SHP77 (cell line): Measurements from ENCODE around the gene ADRB1.

Source experiments
- DNase-seq, 2 experiments: peaks; one replicate each; lab custom pipeline; 2025; lab: John Stamatoyannopoulos, UW

ADRB1 gene

GRCh38 chr10:114026189-114027040, 17.3 kb upstream of the ADRB1 start:
- DNase-seq = no peak

DNA sequence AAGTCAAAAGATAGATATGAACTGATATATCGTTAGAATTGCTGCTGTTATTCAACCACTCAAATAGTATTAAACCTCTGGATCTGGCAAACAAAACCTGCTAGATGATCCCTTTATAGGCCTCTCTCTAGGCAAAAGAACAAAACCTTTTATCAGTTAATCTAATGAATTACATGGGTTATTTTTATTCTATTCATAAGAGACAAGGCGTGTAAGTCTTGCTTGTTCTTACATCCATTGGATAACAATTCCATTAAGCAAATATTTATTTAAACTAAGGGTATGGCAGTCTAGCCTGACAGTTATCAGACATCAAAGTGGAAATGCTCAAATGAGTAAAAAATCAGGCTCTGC, 16.6 kb upstream of the ADRB1 start:
- no peak for DNase-seq

GRCh38 chr10:114027951-114028350, 15.7 kb upstream of the ADRB1 start:
- DNase-seq = no peak

GRCh38 chr10:114028425-114028824, 15.2 kb upstream of the ADRB1 start:
- DNase-seq = no peak

GRCh38 chr10:114029655-114030054, 14.0 kb upstream of the ADRB1 start:
- no peak for DNase-seq

DNA sequence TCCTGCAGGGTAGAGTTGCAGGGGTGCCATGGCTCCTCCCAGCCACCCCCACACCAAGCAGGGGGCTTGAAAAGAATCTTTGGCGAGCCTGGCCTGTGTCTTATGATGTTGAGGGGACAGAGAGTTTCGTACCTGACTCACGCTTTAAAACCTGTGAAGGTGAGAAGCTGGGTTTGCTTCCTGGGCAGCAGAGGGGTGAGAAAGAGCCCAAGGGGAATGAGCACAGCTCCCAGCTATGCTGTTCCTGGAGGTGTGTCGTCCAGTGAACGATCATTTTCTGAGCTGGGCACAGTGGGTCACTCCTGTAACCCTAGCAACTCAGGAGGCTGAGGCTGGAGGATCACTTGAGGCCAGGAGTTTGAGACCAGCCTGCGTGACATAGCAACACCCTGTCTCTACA, 13.5 kb upstream of the ADRB1 start:
- no peak for DNase-seq

GRCh38 chr10:114031073-114031972, 12.3 kb upstream of the ADRB1 start:
- no peak for DNase-seq

DNA sequence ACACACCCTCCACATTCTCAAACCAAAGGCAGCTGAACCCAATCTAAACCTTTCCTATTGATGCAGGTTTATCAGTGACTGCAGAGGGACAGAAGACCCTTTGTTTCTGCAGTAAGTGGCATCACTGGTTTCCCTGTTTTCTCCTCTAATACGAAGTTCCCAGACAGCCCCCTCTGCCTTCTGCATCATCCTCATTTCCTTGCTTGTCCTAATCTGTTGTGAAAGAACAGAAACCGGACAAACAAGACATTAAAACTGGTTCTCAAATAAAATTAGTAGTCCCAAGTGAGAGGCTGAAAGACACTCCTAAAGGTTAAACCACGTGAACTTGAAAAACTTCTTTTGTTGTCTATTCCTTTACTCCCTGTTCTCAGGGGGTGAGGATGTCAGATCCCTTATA, 10.1 kb upstream of the ADRB1 start:
- DNase-seq = no peak

- DNase-seq = no peak
Measured at GRCh38 chr10:114034923-114035645, 8.6 kb upstream of the ADRB1 start.

DNA sequence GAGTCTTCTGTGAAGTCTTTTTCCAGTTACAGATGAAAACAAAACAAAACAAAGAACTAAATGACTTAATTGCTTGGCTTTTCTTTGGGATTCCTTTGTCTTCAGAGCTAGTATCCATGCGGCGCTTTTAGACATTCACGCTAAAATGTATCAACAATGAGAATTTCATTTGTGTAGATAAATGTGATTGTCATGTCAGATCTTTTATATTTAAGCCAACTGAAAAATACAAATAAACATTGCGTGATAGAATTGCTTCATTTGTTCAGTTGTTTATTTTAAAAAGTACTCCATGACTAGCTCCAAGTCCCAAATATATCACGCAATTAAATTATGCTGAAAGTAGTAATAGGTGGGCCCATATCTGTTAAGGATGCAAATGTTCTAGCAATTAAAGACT, 7.9 kb upstream of the ADRB1 start:
- DNase-seq = no peak

DNA sequence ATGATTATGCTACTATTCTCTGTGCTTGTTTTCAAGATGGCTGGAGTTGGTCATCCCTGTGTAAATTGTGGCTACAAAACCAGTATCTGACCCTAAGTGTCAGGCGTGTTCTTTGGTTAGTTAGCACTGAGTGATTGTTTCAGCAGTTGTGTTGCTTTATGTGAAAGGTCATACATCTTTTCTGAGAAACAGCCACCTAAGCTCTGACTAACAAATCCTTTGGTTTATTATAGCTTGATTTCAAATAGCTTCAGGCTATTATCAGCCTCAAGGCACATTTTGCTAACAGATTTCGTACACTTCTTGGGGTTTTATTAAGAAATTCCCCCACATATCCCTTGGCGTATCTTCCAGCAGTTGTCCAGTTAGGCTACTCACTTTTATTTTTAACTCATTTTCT, 4.8 kb upstream of the ADRB1 start:
- DNase-seq = no peak

GRCh38 chr10:114041166-114041565, 2.5 kb upstream of the ADRB1 start:
- no peak for DNase-seq

DNA sequence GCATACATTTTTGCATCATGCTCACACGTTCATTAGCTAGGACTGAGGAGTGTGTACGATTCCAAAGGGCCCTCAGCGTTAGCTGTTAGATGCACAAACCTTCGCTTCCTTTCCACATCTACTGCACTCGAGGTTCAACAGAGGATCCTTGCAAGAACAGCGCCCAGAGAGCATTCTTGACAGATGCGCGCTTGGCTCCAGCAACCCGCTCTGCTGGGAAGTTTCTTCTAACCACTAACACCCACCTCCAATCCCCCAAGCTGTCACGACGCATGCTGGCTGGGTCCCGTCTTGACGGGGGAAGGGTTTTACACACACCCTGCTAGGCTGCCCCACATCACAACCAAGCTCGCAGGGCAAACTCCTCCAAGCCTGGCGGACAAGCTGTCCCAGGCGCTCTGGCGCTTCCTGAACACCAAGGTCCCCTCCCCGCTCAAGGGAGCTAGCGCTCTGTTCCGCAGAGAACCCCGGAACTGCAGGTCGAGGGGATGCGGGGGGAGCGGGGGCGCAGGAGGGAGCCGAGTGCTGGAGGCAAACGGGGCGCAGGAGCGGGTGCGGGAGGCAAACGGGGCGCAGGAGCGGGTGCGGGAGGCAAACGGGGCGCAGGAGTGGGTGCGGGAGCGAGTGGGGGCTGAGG, 653 bp upstream of the ADRB1 start:
- DNase-seq = no peak

GRCh38 chr10:114044247-114045135, 825 bp downstream of the ADRB1 start:
- no peak for DNase-seq

DNA sequence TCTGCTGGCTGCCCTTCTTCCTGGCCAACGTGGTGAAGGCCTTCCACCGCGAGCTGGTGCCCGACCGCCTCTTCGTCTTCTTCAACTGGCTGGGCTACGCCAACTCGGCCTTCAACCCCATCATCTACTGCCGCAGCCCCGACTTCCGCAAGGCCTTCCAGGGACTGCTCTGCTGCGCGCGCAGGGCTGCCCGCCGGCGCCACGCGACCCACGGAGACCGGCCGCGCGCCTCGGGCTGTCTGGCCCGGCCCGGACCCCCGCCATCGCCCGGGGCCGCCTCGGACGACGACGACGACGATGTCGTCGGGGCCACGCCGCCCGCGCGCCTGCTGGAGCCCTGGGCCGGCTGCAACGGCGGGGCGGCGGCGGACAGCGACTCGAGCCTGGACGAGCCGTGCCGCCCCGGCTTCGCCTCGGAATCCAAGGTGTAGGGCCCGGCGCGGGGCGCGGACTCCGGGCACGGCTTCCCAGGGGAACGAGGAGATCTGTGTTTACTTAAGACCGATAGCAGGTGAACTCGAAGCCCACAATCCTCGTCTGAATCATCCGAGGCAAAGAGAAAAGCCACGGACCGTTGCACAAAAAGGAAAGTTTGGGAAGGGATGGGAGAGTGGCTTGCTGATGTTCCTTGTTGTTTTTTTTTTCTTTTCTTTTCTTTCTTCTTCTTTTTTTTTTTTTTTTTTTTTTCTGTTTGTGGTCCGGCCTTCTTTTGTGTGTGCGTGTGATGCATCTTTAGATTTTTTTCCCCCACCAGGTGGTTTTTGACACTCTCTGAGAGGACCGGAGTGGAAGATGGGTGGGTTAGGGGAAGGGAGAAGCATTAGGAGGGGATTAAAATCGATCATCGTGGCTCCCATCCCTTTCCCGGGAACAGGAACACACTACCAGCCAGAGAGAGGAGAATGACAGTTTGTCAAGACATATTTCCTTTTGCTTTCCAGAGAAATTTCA, 1.7 kb downstream of the ADRB1 start:
- no peak for DNase-seq

- DNase-seq = no peak
Measured at GRCh38 chr10:114046087-114046458, 2.4 kb downstream of the ADRB1 start.

DNA sequence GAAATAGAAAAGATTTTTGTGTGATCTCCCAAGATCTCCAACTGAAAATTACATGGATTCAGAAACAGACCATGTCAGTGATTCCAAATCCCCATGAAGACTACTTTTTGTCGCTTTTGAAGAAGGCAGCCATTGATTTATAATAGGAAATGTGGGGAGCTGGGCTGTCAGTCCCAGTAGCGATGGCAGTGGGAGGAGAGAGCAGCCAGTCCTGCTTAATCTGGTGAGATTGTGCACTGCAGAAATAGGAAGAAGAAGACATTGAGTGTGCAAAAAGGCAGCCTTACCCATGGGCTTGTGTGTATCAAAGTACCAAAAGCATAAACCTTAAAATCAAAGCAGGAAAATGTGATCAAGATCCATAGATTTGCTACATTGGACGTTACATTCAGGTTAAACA, 4.8 kb downstream of the ADRB1 start:
- no peak for DNase-seq

DNA sequence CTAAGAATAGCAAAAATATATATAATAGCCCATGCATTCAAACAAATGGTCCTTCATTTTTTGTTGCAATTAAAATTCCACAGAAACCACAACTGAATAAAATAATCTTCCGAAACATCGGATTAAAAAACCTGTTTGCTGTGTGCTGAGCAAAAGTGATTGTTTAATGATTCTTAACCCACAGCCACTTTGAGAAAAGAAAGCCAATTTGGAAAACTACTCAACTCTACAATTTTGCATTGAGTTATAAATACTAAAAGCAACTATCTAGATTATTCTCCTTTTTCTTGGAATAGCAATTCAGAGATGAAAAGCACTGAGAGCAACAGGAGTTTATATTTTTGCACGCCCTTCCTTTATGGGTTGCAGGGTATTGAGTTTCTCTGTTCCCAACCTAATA, 8.0 kb downstream of the ADRB1 start:
- DNase-seq = no peak

GRCh38 chr10:114052255-114052654, 8.6 kb downstream of the ADRB1 start:
- no peak for DNase-seq

- no peak for DNase-seq
Measured at GRCh38 chr10:114053946-114054345, 10.3 kb downstream of the ADRB1 start.
